ENCODE results near the gene CREM. TPM values are rescaled to one million over a fixed set of nuclear protein-coding genes. Genes with fewer than 3 reads are reported as not detected.

CREM gene
- total RNA-seq, 1 experiment from 2014 or later = 24.7 TPM

DNA sequence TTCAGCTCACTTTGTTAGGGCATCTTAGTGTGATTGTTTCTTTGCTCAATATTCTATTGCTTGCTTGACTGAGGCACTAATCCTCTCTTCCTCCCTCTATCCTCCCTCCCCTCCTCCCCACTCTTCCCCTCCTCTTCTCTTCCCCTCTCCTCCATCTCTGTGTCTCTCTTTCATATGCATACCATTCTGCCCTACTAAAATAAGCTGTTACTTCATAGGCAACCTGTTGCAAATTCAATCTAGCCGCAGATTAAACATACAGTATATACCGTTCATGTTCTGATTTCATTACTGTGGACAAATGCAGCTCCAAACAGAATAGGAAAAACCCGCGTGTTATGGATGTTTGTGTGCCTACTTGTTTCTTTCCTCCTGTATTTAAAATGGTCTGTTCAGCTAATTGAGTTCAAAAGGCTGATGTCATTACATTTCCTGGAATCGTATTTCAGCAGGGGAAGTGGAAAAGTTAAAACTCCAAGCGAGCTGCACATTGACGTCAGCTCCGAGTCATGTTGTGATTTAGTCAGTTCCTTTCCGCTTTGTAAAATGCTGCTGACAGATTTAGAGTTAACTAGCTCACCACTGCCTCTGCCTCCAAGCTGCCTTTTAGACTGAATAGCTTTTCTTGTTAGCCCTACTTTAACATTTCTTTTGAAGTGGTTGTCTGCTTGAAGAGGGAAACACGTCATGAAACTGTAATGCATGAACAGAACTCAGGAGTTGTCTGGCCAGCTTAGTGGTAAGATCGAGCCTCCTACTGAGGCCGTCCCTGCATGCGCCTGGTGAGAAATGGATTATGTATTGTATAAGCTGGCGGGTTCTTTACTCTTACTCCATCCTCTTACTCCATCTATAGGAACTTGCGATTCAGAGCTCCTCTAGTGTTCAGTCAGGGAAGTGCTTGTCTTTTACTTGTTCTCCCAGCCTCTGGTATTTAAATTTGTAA lies 69.0 kb downstream of the CREM start:
- Mint-ChIP-seq H3K4me1 (ENCODE audit: low read depth, unreplicated experiment) (peaks cover 7% of the 10 kb centered on the region), H3K27me3 (ENCODE audit: insufficient read depth, unreplicated experiment) (no peaks in the 10 kb centered on the region), H3K27ac (ENCODE audit: unreplicated experiment) (peak overlapping the region; percentile 77), H3K9me3 (ENCODE audit: unreplicated experiment) (no peaks in the 10 kb centered on the region), H3K4me3 (ENCODE audit: unreplicated experiment) (peak overlapping the region; percentile 70), H3K36me3 (ENCODE audit: insufficient read depth, unreplicated experiment) (no peaks in the 10 kb centered on the region)
- Histone ChIP-seq H3K4me1 (peaks cover 4% of the 10 kb centered on the region; the same call in 1 of the 2 replicates), H3K9me3 (no peaks in the 10 kb centered on the region), H3K27me3 (replicated peaks; ENCODE audit: control insufficient read depth, insufficient read depth, low read length) (no peaks in the 10 kb centered on the region), H3K4me3 (ENCODE audit: low read depth, low read length) (peak overlapping the region; percentile 37), H3K36me3 (ENCODE audit: control insufficient read depth, insufficient read depth, low read length) (no peaks in the 10 kb centered on the region)
- CTCF ChIA-PET = interaction anchor here (0.5 to 2.0 kb wide), 27 partner anchors 8 to 263 kb away, joined by 3 to 82 read pairs (median 5); partner anchors contain the start of gene CREM
- intact Hi-C loops (cut with micrococcal nuclease; ENCODE audit: unreplicated experiment) = loop anchor here (1.0 to 2.0 kb wide), 3 partner anchors 23 to 201 kb away; partner anchors contain the start of gene CREM
- BruUV-seq (replicated peaks) = TSS peak; percentile 79
- peak; percentile 92 to 96 for TF ChIP-seq CTCF (IDR thresholded peaks at IDR 0.05; ENCODE audit: insufficient read depth in 1 of 2, low read depth in 1 of 2, low read length in 1 of 2, severe bottlenecking in 1 of 2, unreplicated experiment in 1 of 2)
- POLR2A ChIA-PET = interaction anchor here (0.6 to 2.1 kb wide), 3 partner anchors 69 to 439 kb away, joined by 3 to 45 read pairs (median 10); partner anchors contain the start of gene CREM
- DNase-seq = peak; percentile 84 to 85

DNA sequence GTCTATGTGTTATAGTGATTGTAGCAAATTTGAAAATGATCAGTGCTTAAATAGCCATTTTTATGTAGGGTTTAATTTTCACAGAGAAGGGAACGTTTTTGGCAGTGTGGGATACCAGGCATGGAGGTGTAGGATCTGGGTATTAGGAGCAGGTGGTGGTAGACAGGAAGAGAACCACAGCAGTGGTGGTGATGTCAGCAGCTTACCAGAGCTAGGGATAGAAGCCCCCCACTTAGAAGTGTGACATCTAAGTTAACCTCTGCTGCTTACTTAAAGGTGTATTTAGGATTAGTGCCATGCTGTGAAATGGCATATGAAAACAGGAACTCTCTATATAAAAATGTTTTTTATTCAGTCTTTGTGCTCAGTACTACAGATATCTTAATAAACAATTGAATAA lies 73.8 kb downstream of the CREM start:
- Histone ChIP-seq H3K4me3 (ENCODE audit: low read depth, low read length) (no peak overlapping the region), H3K9me3 (no peaks in the 10 kb centered on the region), H3K27me3 (replicated peaks; ENCODE audit: control insufficient read depth, insufficient read depth, low read length) (no peaks in the 10 kb centered on the region), H3K36me3 (ENCODE audit: control insufficient read depth, insufficient read depth, low read length) (no peaks in the 10 kb centered on the region), H3K4me1 (no peaks in the 10 kb centered on the region)
- no peaks in the 10 kb centered on the region for H3K9me3 Mint-ChIP-seq (ENCODE audit: unreplicated experiment)
- intact Hi-C loops (cut with micrococcal nuclease; ENCODE audit: unreplicated experiment) = no loop called here
- H3K27me3 Mint-ChIP-seq (ENCODE audit: insufficient read depth, unreplicated experiment) = no peaks in the 10 kb centered on the region
- no peak for TF ChIP-seq CTCF (IDR thresholded peaks at IDR 0.05; ENCODE audit: insufficient read depth in 1 of 2, low read depth in 1 of 2, low read length in 1 of 2, severe bottlenecking in 1 of 2, unreplicated experiment in 1 of 2)
- BruUV-seq (replicated peaks) = no TSS peak
- ChIA-PET CTCF (no interaction called here), POLR2A (no interaction called here)
- no peak for DNase-seq
- no peaks in the 10 kb centered on the region for H3K36me3 Mint-ChIP-seq (ENCODE audit: insufficient read depth, unreplicated experiment)
- H3K4me1 Mint-ChIP-seq (ENCODE audit: low read depth, unreplicated experiment) = no peaks in the 10 kb centered on the region
- no peak overlapping the region for H3K27ac Mint-ChIP-seq (ENCODE audit: unreplicated experiment)
- H3K4me3 Mint-ChIP-seq (ENCODE audit: unreplicated experiment) = no peak overlapping the region

DNA sequence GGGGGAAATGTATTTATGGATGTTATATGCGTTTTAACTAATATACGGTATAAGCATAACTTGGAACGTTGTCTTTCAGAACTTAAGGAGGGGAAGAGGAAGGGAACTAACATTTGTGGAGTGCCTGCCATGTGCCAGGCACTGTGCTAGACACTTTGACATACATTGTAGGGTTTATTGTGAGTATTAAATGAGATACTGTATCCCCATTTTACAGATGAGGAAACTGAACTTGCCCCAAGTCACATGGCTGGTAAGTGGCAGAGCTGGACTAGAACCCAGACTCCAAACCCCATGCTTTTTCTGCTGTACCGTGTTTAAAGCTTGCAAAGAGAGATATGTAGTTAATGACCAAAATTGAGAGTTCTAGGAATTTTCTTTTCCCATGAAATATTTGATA lies 74.6 kb downstream of the CREM start:
- DNase-seq = no peak
- H3K4me3 ChIP-seq (ENCODE audit: low read depth, low read length) = no peak overlapping the region
- no peaks in the 10 kb centered on the region for H3K4me1 ChIP-seq
- H3K9me3 Mint-ChIP-seq (ENCODE audit: unreplicated experiment) = no peaks in the 10 kb centered on the region
- CTCF ChIA-PET = interaction anchor here (1.0 kb wide), 1 partner anchor 75 kb away, joined by 3 read pairs; the partner anchor contains the start of gene CREM
- intact Hi-C loops (cut with micrococcal nuclease; ENCODE audit: unreplicated experiment) = no loop called here
- H3K36me3 ChIP-seq (ENCODE audit: control insufficient read depth, insufficient read depth, low read length) = no peaks in the 10 kb centered on the region
- no peaks in the 10 kb centered on the region for H3K27me3 ChIP-seq (replicated peaks; ENCODE audit: control insufficient read depth, insufficient read depth, low read length)
- no peaks in the 10 kb centered on the region for H3K4me1 Mint-ChIP-seq (ENCODE audit: low read depth, unreplicated experiment)
- H3K36me3 Mint-ChIP-seq (ENCODE audit: insufficient read depth, unreplicated experiment) = no peaks in the 10 kb centered on the region
- POLR2A ChIA-PET = no interaction called here
- no peak overlapping the region for H3K27ac Mint-ChIP-seq (ENCODE audit: unreplicated experiment)
- BruUV-seq (replicated peaks) = no TSS peak
- no peak for TF ChIP-seq CTCF (IDR thresholded peaks at IDR 0.05; ENCODE audit: insufficient read depth in 1 of 2, low read depth in 1 of 2, low read length in 1 of 2, severe bottlenecking in 1 of 2, unreplicated experiment in 1 of 2)
- no peak overlapping the region for H3K4me3 Mint-ChIP-seq (ENCODE audit: unreplicated experiment)
- H3K27me3 Mint-ChIP-seq (ENCODE audit: insufficient read depth, unreplicated experiment) = no peaks in the 10 kb centered on the region
- no peaks in the 10 kb centered on the region for H3K9me3 ChIP-seq

Data from Caco-2 (cell line).